Cardiac ventricle fibroblast (primary cell): ENCODE results near the gene SEC61A2. TPM values are rescaled to one million over a fixed set of nuclear protein-coding genes. Genes with fewer than 3 reads are reported as not detected.

Source experiments
- total RNA-seq: library from RNA; depleted of rRNA; stranded (reverse); fragments of >200 nt; gene quantifications from 2 replicates; pipeline ENCODE4 v1.2.3, GENCODE V29; 2015

SEC61A2 gene
- total RNA-seq: 2.0 and 3.1 TPM in 2 replicates

GRCh38 chr10:12129222-12130111, at the start of gene SEC61A2:
Gene SEC61A2, plus strand, starts transcription at chr10:12129677. Its CDS starts 111 bp downstream, at chr10:12129788.

GRCh38 chr10:12195603-12196506, 66.4 kb downstream of the SEC61A2 start, which contains the start of the genes CDC123 and NUDT5:
Gene CDC123, plus strand, starts transcription at chr10:12196188. Its CDS starts 58 bp downstream, at chr10:12196246.
Gene NUDT5, minus strand, starts transcription at chr10:12195891. Its CDS starts 9,600 bp downstream, at chr10:12186291.

Other genes starting within 250 kb of the SEC61A2 start
- 10.2 and 12.4 TPM in 2 replicates for gene UPF2, start 86.9 kb upstream of the SEC61A2 start, total RNA-seq
- 10.7 and 14.6 TPM in 2 replicates for gene DHTKD1, start 60.7 kb upstream of the SEC61A2 start, total RNA-seq
- gene NUDT5, start 66.2 kb downstream of the SEC61A2 start, total RNA-seq: 49.5 and 55.3 TPM in 2 replicates
- gene CDC123, start 66.5 kb downstream of the SEC61A2 start, total RNA-seq: 49.5 and 58.0 TPM in 2 replicates
- gene CAMK1D, start 219.9 kb downstream of the SEC61A2 start, total RNA-seq: 1.3 and 1.6 TPM in 2 replicates